HG02840 (cell line): ENCODE results near the gene RAB12.
"Not testable (repeated sequence)": the region's sequence is repeated elsewhere in the genome, so short reads cannot be mapped to it uniquely, and the experiment has no call there.

ENCODE experiments used
- ATAC-seq: cut with Tn5 transposase; IDR thresholded peaks from one replicate; pipeline ENCODE4 v1.9.1; 2021; ENCODE audit warnings: mild to moderate bottlenecking, moderate library complexity, moderate number of reproducible peaks; ENCODE audit not compliant: unreplicated experiment, low FRiP score

The RAB12 gene

DNA sequence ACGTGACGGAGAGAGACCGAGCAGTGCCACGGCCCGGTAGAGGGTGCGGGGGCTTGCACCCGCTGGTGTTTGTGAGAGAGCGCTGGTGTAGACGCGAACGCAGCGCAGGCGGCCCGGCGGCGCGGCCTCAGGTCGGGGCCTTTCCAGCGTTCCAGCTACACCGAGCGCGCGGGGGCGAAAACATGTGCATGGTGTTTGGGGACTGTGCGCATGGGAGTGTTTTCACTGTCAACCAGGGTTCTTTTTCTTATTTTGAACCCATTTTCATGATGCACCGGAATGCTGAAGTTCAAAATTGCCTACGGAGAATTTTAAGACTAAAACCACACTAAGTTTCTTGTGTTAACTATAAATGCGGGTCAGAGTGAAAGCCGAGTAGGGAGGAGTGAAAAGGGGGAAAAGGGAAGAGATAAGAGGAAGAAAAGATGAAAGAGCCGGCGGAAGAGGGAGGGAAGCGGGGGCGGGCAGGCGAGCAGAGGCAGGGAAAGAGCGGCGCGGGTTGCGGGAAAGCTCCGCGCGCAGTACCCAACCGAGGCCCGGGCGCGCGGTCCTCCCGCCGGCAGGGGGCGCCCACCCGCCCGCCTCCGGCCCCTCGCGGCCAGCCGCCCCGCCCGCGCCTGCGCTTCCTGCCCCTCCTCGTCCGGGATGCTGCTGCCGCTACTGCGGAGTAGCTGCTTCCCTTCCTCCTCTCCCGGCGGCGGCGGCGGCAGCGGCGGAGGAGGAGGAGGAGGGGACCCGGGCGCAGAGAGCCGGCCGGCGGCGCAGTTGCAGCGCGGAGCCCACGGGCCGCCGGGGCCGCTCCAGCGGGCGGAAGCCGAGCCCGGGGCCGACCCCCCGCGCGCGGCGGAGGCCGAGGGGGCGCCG, at the start of gene RAB12:
RAB12 (plus strand) TSS at position 643 of the 864 bp plus-strand sequence; CDS start at position 646, 3 bp downstream.
- ATAC-seq = peak; percentile 58

GRCh38 chr18:8559612-8560186, 49.5 kb upstream of the RAB12 start:
- ATAC-seq = no peak

DNA sequence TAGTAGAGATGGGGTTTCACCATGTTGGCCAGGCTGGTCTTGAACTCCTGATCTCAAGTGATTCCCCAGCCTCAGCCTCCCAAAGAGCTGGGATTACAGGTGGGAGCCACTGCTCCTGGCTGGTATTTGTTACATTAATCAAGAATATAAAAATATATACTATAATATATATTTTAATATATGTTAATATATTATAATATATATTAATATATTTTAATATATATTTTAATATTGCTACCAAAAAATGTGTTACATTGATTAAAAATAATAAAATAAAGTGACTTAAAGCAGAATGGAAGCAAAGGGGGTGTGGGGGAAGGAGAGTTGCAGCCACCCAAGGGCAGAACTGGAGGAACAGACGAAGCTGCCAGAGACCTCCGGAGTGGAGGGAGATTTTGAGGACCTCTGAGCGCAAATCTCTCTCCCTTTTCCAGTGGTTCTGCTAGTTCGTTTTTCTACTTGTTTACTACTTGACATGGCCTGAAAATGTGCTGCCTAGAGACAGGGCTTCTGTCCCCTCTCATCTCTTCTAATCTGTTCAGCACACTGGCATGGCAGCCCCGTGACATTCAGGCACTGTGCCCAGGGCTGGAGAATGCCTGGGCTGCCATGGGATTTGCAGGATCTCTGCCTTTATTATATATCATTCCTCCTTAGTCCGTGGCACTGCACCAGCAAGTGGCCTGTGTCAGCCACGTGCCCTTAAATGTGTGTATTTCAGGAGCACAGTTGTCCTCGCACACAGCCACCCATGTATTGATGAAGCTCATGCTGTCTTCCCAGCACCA, 47.9 kb upstream of the RAB12 start:
- no peak for ATAC-seq

- ATAC-seq = no peak
These were observed 47.2 kb upstream of the RAB12 start for GRCh38 chr18:8562070-8562469.

DNA sequence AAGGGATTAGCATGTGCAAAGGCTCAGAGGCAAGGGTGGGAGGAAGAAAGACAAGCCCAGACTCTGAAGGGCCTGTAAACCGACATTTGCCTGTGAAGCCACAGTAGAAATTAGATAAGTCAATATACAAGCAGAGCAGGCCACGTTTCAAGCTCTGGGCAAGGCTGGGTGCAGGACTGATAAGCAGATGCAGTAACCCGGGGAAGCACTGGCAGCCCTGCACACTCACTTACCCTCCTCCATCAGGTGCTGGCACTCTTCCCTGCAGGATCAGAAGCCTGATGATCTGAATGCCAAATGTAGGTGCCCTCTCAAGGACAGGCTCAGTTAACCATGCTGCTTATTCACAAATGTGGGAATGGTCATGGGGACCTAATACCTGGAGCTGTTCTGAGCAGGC, 46.3 kb upstream of the RAB12 start:
- ATAC-seq = no peak

- no peak for ATAC-seq
These were observed 37.8 kb upstream of the RAB12 start for GRCh38 chr18:8571399-8571798.

DNA sequence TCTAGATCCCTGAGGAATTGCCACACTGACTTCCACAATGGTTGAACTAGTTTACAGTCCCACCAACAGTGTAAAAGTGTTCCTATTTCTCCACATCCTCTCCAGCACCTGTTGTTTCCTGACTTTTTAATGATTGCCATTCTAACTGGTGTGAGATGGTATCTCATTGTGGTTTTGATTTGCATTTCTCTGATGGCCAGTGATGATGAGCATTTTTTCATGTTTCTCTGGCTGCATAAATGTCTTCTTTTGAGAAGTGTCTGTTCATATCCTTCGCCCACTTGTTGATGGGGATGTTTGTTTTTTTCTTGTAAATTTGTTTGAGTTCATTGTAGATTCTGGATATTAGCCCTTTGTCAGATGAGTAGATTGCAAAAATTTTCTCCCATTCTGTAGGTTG, 35.5 kb upstream of the RAB12 start:
- ATAC-seq = not testable (repeated sequence)

DNA sequence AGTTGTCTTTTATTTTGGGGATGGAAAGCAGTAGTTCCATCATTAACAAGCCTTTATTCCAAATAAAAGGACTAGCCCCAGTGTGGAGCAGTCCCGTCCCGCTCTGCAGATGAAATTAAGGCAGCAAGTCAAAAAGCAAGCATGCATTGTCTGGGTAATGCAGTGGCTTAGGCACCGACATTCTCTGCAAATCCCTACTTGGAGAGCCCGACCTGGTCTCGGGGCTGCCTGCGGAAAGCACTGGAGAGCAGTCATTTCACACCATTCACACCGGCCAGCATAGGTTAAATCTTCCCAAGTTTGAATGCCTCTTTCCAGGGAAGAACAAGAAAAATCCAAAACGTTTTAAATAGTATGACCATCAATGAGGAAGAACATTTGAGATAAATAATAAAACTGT, 24.4 kb upstream of the RAB12 start:
- no peak for ATAC-seq

DNA sequence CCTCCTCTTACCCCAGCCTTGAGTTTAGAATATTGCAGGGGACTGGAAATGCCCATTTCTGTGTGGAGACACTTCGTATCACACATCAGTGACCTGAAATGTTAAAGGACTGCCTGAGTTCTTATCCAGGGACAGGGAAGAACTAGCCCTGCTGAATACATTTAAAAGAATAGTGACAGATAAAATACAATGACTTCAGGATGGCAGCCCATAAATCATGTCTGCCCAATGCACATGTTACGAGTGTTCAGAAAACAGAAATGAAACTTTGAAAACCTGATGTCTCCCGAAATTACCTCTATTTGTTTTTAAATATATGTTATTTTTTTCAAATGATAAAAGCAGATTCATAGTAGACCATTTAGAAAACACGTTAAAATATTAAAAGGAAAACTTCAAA, 22.3 kb upstream of the RAB12 start:
- ATAC-seq = no peak

DNA sequence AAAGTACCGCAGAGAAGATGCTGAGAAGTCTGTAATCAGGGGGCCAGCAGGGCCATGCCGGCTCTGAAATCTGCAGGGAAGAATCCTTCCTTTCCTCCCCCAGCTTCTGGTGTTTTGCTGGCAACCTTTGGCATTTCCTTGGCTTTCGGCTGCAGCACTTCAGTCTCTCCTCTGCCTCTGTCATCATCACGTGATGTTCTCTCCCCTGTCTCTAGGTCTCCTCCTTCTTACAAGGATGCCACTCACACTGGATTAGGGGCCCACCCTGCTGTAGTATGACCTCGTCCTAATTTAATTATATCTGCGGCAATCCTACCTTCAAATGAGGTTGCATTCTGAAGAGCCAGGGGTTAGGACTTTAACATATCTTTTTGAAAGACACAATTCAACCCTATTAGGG, 13.8 kb upstream of the RAB12 start:
- no peak for ATAC-seq

GRCh38 chr18:8601277-8602032, 7.8 kb upstream of the RAB12 start:
- ATAC-seq = peak; percentile 45

DNA sequence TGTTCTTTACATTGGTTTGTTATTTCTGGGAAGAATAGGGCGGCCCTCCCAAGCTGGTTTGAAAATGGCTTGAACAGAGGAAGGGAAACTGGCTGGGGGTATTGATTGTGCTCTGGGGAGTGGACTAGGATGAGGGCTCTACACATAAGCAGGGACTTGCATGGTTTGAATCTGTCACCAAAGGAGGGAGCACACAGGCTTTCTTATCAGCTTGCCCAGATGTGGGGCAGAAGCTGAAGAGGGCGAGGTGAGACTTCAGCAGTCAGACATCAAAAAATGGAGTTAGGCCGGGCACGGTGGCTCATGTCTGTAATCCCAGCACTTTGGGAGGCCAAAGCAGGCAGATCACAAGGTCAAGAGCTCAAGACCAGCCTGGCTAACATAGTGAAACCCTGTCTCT, 7.2 kb upstream of the RAB12 start:
- peak; percentile 14 for ATAC-seq

DNA sequence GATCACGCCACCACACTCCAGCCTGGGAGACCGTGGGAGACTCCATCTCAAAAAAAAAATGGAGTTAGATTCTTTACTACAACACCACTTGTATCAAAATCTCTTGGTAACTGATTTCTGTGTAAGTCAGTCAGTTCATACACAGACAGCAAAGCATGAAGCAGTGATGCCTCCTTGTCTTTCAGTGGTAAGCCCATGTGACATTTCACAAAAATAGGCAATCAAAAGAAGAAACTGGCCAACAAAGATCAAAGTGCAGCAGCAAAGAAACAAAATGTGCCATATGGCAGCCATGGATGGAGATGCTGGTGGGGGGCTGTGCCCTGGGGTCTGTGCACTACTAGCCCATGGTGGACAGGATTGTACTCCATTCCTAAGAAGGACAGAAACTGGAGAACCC, 6.7 kb upstream of the RAB12 start:
- ATAC-seq = no peak

- no peak for ATAC-seq
These were observed 5.3 kb upstream of the RAB12 start for GRCh38 chr18:8603663-8604520.

DNA sequence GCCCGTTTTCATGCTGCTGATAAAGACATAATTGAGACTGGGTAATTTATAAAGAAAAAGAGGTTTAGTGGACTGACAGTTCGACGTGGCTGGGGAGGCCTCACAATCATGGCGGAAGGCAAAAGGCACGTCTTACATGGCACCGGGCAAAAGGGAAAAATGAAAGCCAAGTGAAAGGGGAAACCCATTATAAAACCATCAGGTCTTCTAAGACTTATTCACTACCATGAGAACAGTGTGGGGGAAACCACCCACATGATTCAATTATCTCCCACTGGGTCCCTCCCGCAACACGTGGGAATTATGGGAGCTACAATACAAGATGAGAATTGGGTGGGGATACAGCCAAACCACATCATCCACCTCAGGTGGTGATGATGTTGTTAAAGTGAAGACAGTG, 3.3 kb upstream of the RAB12 start:
- no peak for ATAC-seq

- ATAC-seq = no peak
These were observed 1.2 kb upstream of the RAB12 start for GRCh38 chr18:8607776-8608742.

- peak; percentile 23 for ATAC-seq
These were observed 622 bp downstream of the RAB12 start for GRCh38 chr18:8609659-8610458.

GRCh38 chr18:8610459-8610851, 1.2 kb downstream of the RAB12 start:
- no peak for ATAC-seq
